ENCODE results near the gene PIEZO1.

Gene PIEZO1

GRCh38 chr16:88817785-88818574 is 33.0 kb upstream of the PIEZO1 start:
- DNase-seq (ENCODE audit: low read depth) = no peak

GRCh38 chr16:88816736-88817535 is 31.9 kb upstream of the PIEZO1 start:
- DNase-seq (ENCODE audit: low read depth) = no peak

GRCh38 chr16:88815901-88816589 is 31.0 kb upstream of the PIEZO1 start:
- DNase-seq (ENCODE audit: low read depth) = no peak

- no peak for DNase-seq (ENCODE audit: low read depth)
Measured at GRCh38 chr16:88815227-88815626, 30.2 kb upstream of the PIEZO1 start.

- DNase-seq (ENCODE audit: low read depth) = no peak
Measured at GRCh38 chr16:88814144-88814502, 29.1 kb upstream of the PIEZO1 start.

- no peak for DNase-seq (ENCODE audit: low read depth)
Measured at GRCh38 chr16:88813269-88814143, 28.5 kb upstream of the PIEZO1 start.

GRCh38 chr16:88812513-88813268 is 27.7 kb upstream of the PIEZO1 start:
- no peak for DNase-seq (ENCODE audit: low read depth)

GRCh38 chr16:88811769-88812512 is 26.9 kb upstream of the PIEZO1 start, which contains the start of gene APRT:
TSS of gene APRT (minus strand) at chr16:88811928. CDS start at chr16:88811899, 29 bp downstream.
- DNase-seq (ENCODE audit: low read depth) = peak; percentile 71

GRCh38 chr16:88810912-88811768 is 26.1 kb upstream of the PIEZO1 start:
- no peak for DNase-seq (ENCODE audit: low read depth)

- DNase-seq (ENCODE audit: low read depth) = no peak
Measured at GRCh38 chr16:88810166-88810911, 25.3 kb upstream of the PIEZO1 start.

GRCh38 chr16:88809676-88810165 is 24.7 kb upstream of the PIEZO1 start:
- DNase-seq (ENCODE audit: low read depth) = no peak

- DNase-seq (ENCODE audit: low read depth) = no peak
Measured at GRCh38 chr16:88809068-88809675, 24.2 kb upstream of the PIEZO1 start.

GRCh38 chr16:88807626-88808453 is 22.8 kb upstream of the PIEZO1 start:
- no peak for DNase-seq (ENCODE audit: low read depth)

- no peak for DNase-seq (ENCODE audit: low read depth)
Measured at GRCh38 chr16:88807142-88807625, 22.2 kb upstream of the PIEZO1 start.

- DNase-seq (ENCODE audit: low read depth) = no peak
Measured at GRCh38 chr16:88806491-88807111, 21.6 kb upstream of the PIEZO1 start.

- DNase-seq (ENCODE audit: low read depth) = no peak
Measured at GRCh38 chr16:88805887-88806393, 20.9 kb upstream of the PIEZO1 start.
